HEK293 (cell line): ENCODE data around the gene PLPP6.

ENCODE experiments used
- CTCF ChIA-PET: fragments of 350-600 bp; formaldehyde crosslinking; extraction: SDS; loops from one replicate; lab custom pipeline; 2021; ENCODE audit warnings: antibody characterized with exemption; lab: Yijun Ruan, JAX
- POLR2A ChIA-PET: fragments of 300-600 bp; formaldehyde crosslinking; extraction: SDS; loops from one replicate; lab custom pipeline; 2020; ENCODE audit warnings: antibody characterized with exemption, inconsistent platforms; lab: Yijun Ruan, JAX
- H3K27ac ChIP-seq: fragments of 200-500 bp; sonication (Bioruptor generic); 2 replicates; pipeline ENCODE4 v1.5.1; 2014; ENCODE audit warnings: low read depth, low read length, control low read depth, inconsistent platforms; ENCODE audit errors: extremely low read depth
- H3K36me3 ChIP-seq, 2 experiments: fragments of 200-500 bp in 1 of 2; sonication (Bioruptor generic) in 1 of 2; 1 replicate in 1 of 2; 2 replicates in 1 of 2; pipeline ENCODE4 v1.5.1; 2014 to 2017; ENCODE audit warnings: inconsistent platforms in 2 of 2, low read length in 2 of 2; ENCODE audit not compliant: control insufficient read depth in 2 of 2, insufficient read depth in 1 of 2
- H3K4me1 ChIP-seq: fragments of 200-500 bp; sonication (Bioruptor generic); 2 replicates; pipeline ENCODE4 v1.5.1; 2014; ENCODE audit warnings: mild to moderate bottlenecking, low read length, inconsistent platforms; ENCODE audit not compliant: control insufficient read depth, insufficient read depth
- H3K4me3 ChIP-seq: 2 replicates; pipeline ENCODE4 v1.5.1; 2011; ENCODE audit warnings: low read depth, mild to moderate bottlenecking, control low read depth, low read length, moderate library complexity
- H3K9me3 ChIP-seq: fragments of 200-500 bp; sonication (Bioruptor generic); 2 replicates; pipeline ENCODE4 v1.5.1; 2014; ENCODE audit warnings: low read depth, low read length, inconsistent platforms; ENCODE audit not compliant: control insufficient read depth, insufficient read depth
- BCL11A ChIP-seq: fragments of 450-650 bp; formaldehyde crosslinking; IDR thresholded peaks from 2 replicates; pipeline ENCODE4 v1.5.1; 2016; ENCODE audit warnings: low read depth, missing biosample characterization, missing genetic modification characterization
- PBX3 ChIP-seq: sonication (generic); formaldehyde crosslinking; IDR thresholded peaks from 2 replicates; pipeline ENCODE4 v1.8.1; 2022; ENCODE audit warnings: mild to moderate bottlenecking, moderate library complexity, missing genetic modification reagents
- PRDM10 ChIP-seq: fragments of 450-650 bp; formaldehyde crosslinking; IDR thresholded peaks from 2 replicates; pipeline ENCODE4 v1.5.1; 2016; ENCODE audit warnings: missing biosample characterization, missing genetic modification characterization
- PRDM4 ChIP-seq: fragments of 450-650 bp; formaldehyde crosslinking; IDR thresholded peaks from 2 replicates; pipeline ENCODE4 v1.5.1; 2017; ENCODE audit warnings: missing biosample characterization, missing genetic modification characterization
- PRDM6 ChIP-seq: fragments of 450-650 bp; formaldehyde crosslinking; IDR thresholded peaks from 2 replicates; pipeline ENCODE4 v1.5.1; 2017; ENCODE audit warnings: missing biosample characterization, missing genetic modification characterization
- ZNF146 ChIP-seq: fragments of 450-650 bp; formaldehyde crosslinking; IDR thresholded peaks from 2 replicates; pipeline ENCODE4 v1.5.1; 2016; ENCODE audit warnings: missing biosample characterization, missing genetic modification characterization
- ZNF248 ChIP-seq: fragments of 450-650 bp; formaldehyde crosslinking; IDR thresholded peaks from 2 replicates; pipeline ENCODE4 v1.5.1; 2017; ENCODE audit warnings: missing biosample characterization, missing genetic modification characterization
- ZNF449 ChIP-seq: fragments of 450-650 bp; formaldehyde crosslinking; IDR thresholded peaks from 2 replicates; pipeline ENCODE4 v1.5.1; 2017; ENCODE audit warnings: missing biosample characterization, mild to moderate bottlenecking, missing genetic modification characterization, moderate library complexity
- ZNF629 ChIP-seq: fragments of 450-650 bp; formaldehyde crosslinking; IDR thresholded peaks from 2 replicates; pipeline ENCODE4 v1.5.1; 2017; ENCODE audit warnings: missing biosample characterization, missing genetic modification characterization
- ZNF791 ChIP-seq: fragments of 450-650 bp; formaldehyde crosslinking; IDR thresholded peaks from 2 replicates; pipeline ENCODE4 v1.5.1; 2016; ENCODE audit warnings: missing biosample characterization, missing genetic modification characterization
- ZNF792 ChIP-seq: fragments of 450-650 bp; formaldehyde crosslinking; IDR thresholded peaks from 2 replicates; pipeline ENCODE4 v1.5.1; 2016; ENCODE audit warnings: missing biosample characterization, missing genetic modification characterization

Gene PLPP6

GRCh38 chr9:4669890-4670289 lies 7.8 kb downstream of the PLPP6 start:
- no peak for TF ChIP-seq ZNF449 (tag by site-specific recombination)
- TF ChIP-seq ZNF146: peak; percentile 89
- no peak for TF ChIP-seq PRDM6 (tag by site-specific recombination)
- TF ChIP-seq PBX3 (CRISPR knock-in tag): no peak
- Histone ChIP-seq H3K4me1 (peaks cover 5% of the 10 kb centered on the region), H3K9me3 (no peaks in the 10 kb centered on the region), H3K27ac (no peak overlapping the region), H3K36me3 (no peaks in the 10 kb centered on the region), H3K4me3 (no peak overlapping the region)
- POLR2A ChIA-PET: no interaction called here
- CTCF ChIA-PET: interaction anchor here (2.3 kb wide), 1 partner anchor 8 kb away, joined by 6 read pairs; the partner anchor contains the start of gene PLPP6

- H3K4me3 ChIP-seq: no peak overlapping the region
- ChIA-PET POLR2A (no interaction called here), CTCF (interaction anchor here (0.6 to 2.3 kb wide), 2 partner anchors 9 to 317 kb away, joined by 3 to 6 read pairs; partner anchors contain the start of gene PLPP6)
- H3K36me3 ChIP-seq: no peaks in the 10 kb centered on the region
- H3K27ac ChIP-seq: no peak overlapping the region
- no peaks in the 10 kb centered on the region; the same call in 1 of the 2 replicates for H3K4me1 ChIP-seq
- TF ChIP-seq ZNF248 (tag by site-specific recombination) (no peak), PRDM4 (no peak), ZNF629 (tag by site-specific recombination) (no peak)
- TF ChIP-seq, all 188 proteins: peak for 0
- H3K9me3 ChIP-seq: no peaks in the 10 kb centered on the region
Observed at GRCh38 chr9:4670591-4670990, 8.5 kb downstream of the PLPP6 start.

GRCh38 chr9:4671737-4672136 lies 9.6 kb downstream of the PLPP6 start:
- H3K27ac ChIP-seq: no peak overlapping the region
- no peaks in the 10 kb centered on the region for H3K36me3 ChIP-seq
- POLR2A ChIA-PET: no interaction called here
- CTCF ChIA-PET: interaction anchor here (2.3 kb wide), 1 partner anchor 10 kb away, joined by 6 read pairs; the partner anchor contains the start of gene PLPP6
- TF ChIP-seq PBX3 (CRISPR knock-in tag) (no peak), PRDM10 (tag by site-specific recombination) (no peak), ZNF791 (tag by site-specific recombination) (no peak), ZNF792 (tag by site-specific recombination) (no peak), BCL11A (tag by site-specific recombination) (no peak)
- no peaks in the 10 kb centered on the region for H3K4me1 ChIP-seq
- H3K9me3 ChIP-seq: no peaks in the 10 kb centered on the region
- no peak overlapping the region for H3K4me3 ChIP-seq
